Measurements from ENCODE around the gene CAPN5. TPM values are rescaled to one million over a fixed set of nuclear protein-coding genes. Genes with fewer than 3 reads are reported as not detected.

Gene CAPN5
- total and polyA plus RNA-seq, 4 experiments from 2014 or later: 1.4 to 2.6 (median 1.7) TPM

- Mint-ChIP-seq H3K27ac (no peak overlapping the region), H3K27me3 (peaks cover 28 to 43% of the 10 kb centered on the region in 2 donors), H3K4me3 (peak overlapping the region in 1 of 8 donors; percentile 39), H3K4me1 (peaks cover 6 to 18% (median 12%) of the 10 kb centered on the region in 4 donors), H3K9me3 (no peaks in the 10 kb centered on the region), H3K36me3 (no peaks in the 10 kb centered on the region)
- H3K4me3 ChIP-seq (ENCODE audit: low read length in 2 of 2): no peak overlapping the region
- intact Hi-C loops (cut with micrococcal nuclease): no loop called here
- H3K36me3 ChIP-seq (ENCODE audit: insufficient read depth, low read length): no peaks in the 10 kb centered on the region
- ChIA-PET CTCF (ENCODE audit: partially characterized antibody) (no interaction called here), POLR2A (ENCODE audit: partially characterized antibody) (no interaction called here)
- no peak overlapping the region for H3K27ac ChIP-seq (ENCODE audit: low read depth, low read length)
- no peaks in the 10 kb centered on the region for H3K4me1 ChIP-seq (ENCODE audit: insufficient read depth, low read length)
- no peaks in the 10 kb centered on the region for H3K9me3 ChIP-seq (ENCODE audit: control insufficient read depth in 1 of 2, low read length in 2 of 2)
- DNase-seq: no peak
- no peaks in the 10 kb centered on the region for H3K27me3 ChIP-seq (ENCODE audit: insufficient read depth, low read length)
Observed at GRCh38 chr11:77037057-77037456, 29.7 kb upstream of the CAPN5 start.

DNA sequence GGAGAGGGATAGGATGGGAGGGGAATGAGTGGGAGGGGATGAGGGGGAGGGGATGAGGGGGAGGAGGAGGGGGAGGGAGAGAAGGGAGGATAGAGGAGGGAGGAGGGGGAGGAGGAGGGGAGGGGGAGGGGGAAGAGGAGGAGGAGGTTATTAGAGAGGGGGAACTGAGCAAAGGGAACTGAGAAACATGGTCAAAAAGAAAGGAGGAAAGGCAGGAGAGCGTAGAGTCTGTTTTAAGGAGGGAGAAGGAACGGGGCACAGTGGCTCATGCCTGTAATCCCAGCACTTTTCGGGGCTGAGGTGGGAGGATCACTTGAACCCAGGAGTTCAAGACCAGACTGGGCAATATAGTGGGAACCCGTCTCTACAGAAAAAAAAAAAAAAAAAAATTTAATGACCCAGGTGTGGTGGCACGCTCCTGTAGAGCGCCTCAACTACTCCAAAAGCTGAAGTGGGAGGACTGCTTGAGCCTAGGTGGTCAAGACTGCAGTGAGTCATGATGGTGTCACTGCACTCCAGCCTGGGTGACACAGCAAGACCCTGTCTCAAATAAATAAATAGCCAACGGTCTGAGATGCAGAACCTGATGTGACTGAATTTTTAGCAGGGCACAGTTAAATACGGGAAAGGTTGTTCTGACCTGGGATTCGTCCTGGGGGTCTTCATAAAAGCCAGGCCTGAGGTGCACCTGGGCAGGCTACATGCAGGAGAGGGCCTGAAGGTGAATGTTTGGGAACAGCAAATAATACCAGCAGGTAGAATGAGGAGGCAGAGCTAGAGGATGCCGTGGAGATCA, 28.5 kb upstream of the CAPN5 start:
- Mint-ChIP-seq H3K9me3 (no peaks in the 10 kb centered on the region), H3K36me3 (no peaks in the 10 kb centered on the region), H3K4me3 (peak overlapping the region in 4 of 8 donors; percentile 44 to 77 (median 63)), H3K27me3 (peaks cover 33 to 43% of the 10 kb centered on the region in 2 donors), H3K27ac (peak overlapping the region in 1 of 7 donors; percentile 11), H3K4me1 (peaks cover 6 to 18% (median 12%) of the 10 kb centered on the region in 4 donors)
- Histone ChIP-seq H3K4me1 (ENCODE audit: insufficient read depth, low read length) (no peaks in the 10 kb centered on the region), H3K9me3 (ENCODE audit: control insufficient read depth in 1 of 2, low read length in 2 of 2) (no peaks in the 10 kb centered on the region), H3K36me3 (ENCODE audit: insufficient read depth, low read length) (no peaks in the 10 kb centered on the region), H3K27me3 (ENCODE audit: insufficient read depth, low read length) (no peaks in the 10 kb centered on the region), H3K27ac (ENCODE audit: low read depth, low read length) (no peak overlapping the region), H3K4me3 (ENCODE audit: low read length in 2 of 2) (no peak overlapping the region)
- POLR2A ChIA-PET (ENCODE audit: partially characterized antibody): no interaction called here
- intact Hi-C loops (cut with micrococcal nuclease): no loop called here
- CTCF ChIA-PET (ENCODE audit: partially characterized antibody): interaction anchor here (3.5 kb wide), 1 partner anchor 53 kb away, joined by 14 read pairs; no protein-coding TSS in a partner anchor
- DNase-seq: no peak

GRCh38 chr11:77038825-77039326, 27.9 kb upstream of the CAPN5 start:
- Histone ChIP-seq H3K36me3 (ENCODE audit: insufficient read depth, low read length) (no peaks in the 10 kb centered on the region), H3K4me3 (ENCODE audit: low read length in 2 of 2) (no peak overlapping the region), H3K27ac (ENCODE audit: low read depth, low read length) (no peak overlapping the region), H3K4me1 (ENCODE audit: insufficient read depth, low read length) (no peaks in the 10 kb centered on the region), H3K27me3 (ENCODE audit: insufficient read depth, low read length) (no peaks in the 10 kb centered on the region), H3K9me3 (ENCODE audit: control insufficient read depth in 1 of 2, low read length in 2 of 2) (no peaks in the 10 kb centered on the region)
- Mint-ChIP-seq H3K4me3 (peak overlapping the region in 7 of 8 donors; percentile 44 to 77 (median 59)), H3K27ac (no peak overlapping the region), H3K4me1 (peaks cover 6 to 18% (median 12%) of the 10 kb centered on the region in 4 donors), H3K27me3 (peaks cover 33 to 43% of the 10 kb centered on the region in 2 donors), H3K9me3 (no peaks in the 10 kb centered on the region), H3K36me3 (no peaks in the 10 kb centered on the region)
- ChIA-PET POLR2A (ENCODE audit: partially characterized antibody) (no interaction called here), CTCF (ENCODE audit: partially characterized antibody) (interaction anchor here (1.3 to 3.5 kb wide), 2 partner anchors 53 to 119 kb away, joined by 3 to 14 read pairs; no protein-coding TSS in a partner anchor)
- DNase-seq: no peak
- intact Hi-C loops (cut with micrococcal nuclease): no loop called here

- no peak overlapping the region for H3K27ac Mint-ChIP-seq
- ChIA-PET POLR2A (ENCODE audit: partially characterized antibody) (no interaction called here), CTCF (ENCODE audit: partially characterized antibody) (interaction anchor here (1.3 to 3.5 kb wide), 2 partner anchors 52 to 120 kb away, joined by 3 to 14 read pairs; no protein-coding TSS in a partner anchor)
- Histone ChIP-seq H3K4me1 (ENCODE audit: insufficient read depth, low read length) (no peaks in the 10 kb centered on the region), H3K4me3 (ENCODE audit: low read length in 2 of 2) (no peak overlapping the region), H3K27me3 (ENCODE audit: insufficient read depth, low read length) (no peaks in the 10 kb centered on the region), H3K9me3 (ENCODE audit: control insufficient read depth in 1 of 2, low read length in 2 of 2) (no peaks in the 10 kb centered on the region), H3K36me3 (ENCODE audit: insufficient read depth, low read length) (no peaks in the 10 kb centered on the region), H3K27ac (ENCODE audit: low read depth, low read length) (no peak overlapping the region)
- intact Hi-C loops (cut with micrococcal nuclease): no loop called here
- H3K36me3 Mint-ChIP-seq: no peaks in the 10 kb centered on the region
- H3K9me3 Mint-ChIP-seq: peaks cover 0 to 1% (median 0%) of the 10 kb centered on the region in 8 donors
- peak overlapping the region in 3 of 8 donors; percentile 17 to 59 (median 48) for H3K4me3 Mint-ChIP-seq
- H3K4me1 Mint-ChIP-seq: peaks cover 6 to 18% (median 12%) of the 10 kb centered on the region in 4 donors
- H3K27me3 Mint-ChIP-seq: peaks cover 33 to 46% of the 10 kb centered on the region in 2 donors
- peak in 3 of 5 donors; percentile 5 to 23 (median 8) for DNase-seq
Observed at GRCh38 chr11:77039491-77040400, 27.0 kb upstream of the CAPN5 start.

DNA sequence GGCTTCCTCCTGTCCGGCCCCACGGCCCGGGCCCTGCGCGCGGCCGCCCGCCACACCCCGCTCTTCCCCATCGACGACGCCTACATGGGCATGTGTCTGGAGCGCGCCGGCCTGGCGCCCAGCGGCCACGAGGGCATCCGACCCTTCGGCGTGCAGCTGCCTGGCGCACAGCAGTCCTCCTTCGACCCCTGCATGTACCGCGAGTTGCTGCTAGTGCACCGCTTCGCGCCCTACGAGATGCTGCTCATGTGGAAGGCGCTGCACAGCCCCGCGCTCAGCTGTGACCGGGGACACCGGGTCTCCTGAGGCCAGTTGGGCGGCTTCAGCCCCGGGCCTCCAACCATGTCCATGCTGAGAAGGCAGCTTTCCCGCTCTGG, 26.4 kb upstream of the CAPN5 start:
- CTCF ChIA-PET (ENCODE audit: partially characterized antibody): interaction anchor here (3.5 kb wide), 1 partner anchor 51 kb away, joined by 14 read pairs; no protein-coding TSS in a partner anchor
- intact Hi-C loops (cut with micrococcal nuclease): no loop called here

GRCh38 chr11:77040889-77041288, 25.9 kb upstream of the CAPN5 start:
- Histone ChIP-seq H3K27ac (ENCODE audit: low read depth, low read length) (no peak overlapping the region), H3K4me3 (ENCODE audit: low read length in 2 of 2) (no peak overlapping the region), H3K27me3 (ENCODE audit: insufficient read depth, low read length) (no peaks in the 10 kb centered on the region), H3K9me3 (ENCODE audit: control insufficient read depth in 1 of 2, low read length in 2 of 2) (no peaks in the 10 kb centered on the region), H3K4me1 (ENCODE audit: insufficient read depth, low read length) (peaks cover 3% of the 10 kb centered on the region), H3K36me3 (ENCODE audit: insufficient read depth, low read length) (no peaks in the 10 kb centered on the region)
- H3K27me3 Mint-ChIP-seq: peaks cover 31 to 40% of the 10 kb centered on the region in 2 donors
- no peaks in the 10 kb centered on the region for H3K36me3 Mint-ChIP-seq
- H3K4me3 Mint-ChIP-seq: peak overlapping the region in 3 of 8 donors; percentile 20 to 52 (median 22)
- no peak for DNase-seq
- peaks cover 6 to 18% (median 12%) of the 10 kb centered on the region in 4 donors for H3K4me1 Mint-ChIP-seq
- CTCF ChIA-PET (ENCODE audit: partially characterized antibody): interaction anchor here (3.5 kb wide), 1 partner anchor 51 kb away, joined by 14 read pairs; no protein-coding TSS in a partner anchor
- intact Hi-C loops (cut with micrococcal nuclease): no loop called here
- POLR2A ChIA-PET (ENCODE audit: partially characterized antibody): no interaction called here
- peaks cover 0 to 1% (median 0%) of the 10 kb centered on the region in 8 donors for H3K9me3 Mint-ChIP-seq
- H3K27ac Mint-ChIP-seq: peak overlapping the region in 1 of 7 donors; percentile 23

More for the DNA sequence above, 26.4 kb upstream of the CAPN5 start:
- Histone ChIP-seq H3K27me3 (ENCODE audit: insufficient read depth, low read length) (no peaks in the 10 kb centered on the region), H3K4me3 (ENCODE audit: low read length in 2 of 2) (no peak overlapping the region), H3K36me3 (ENCODE audit: insufficient read depth, low read length) (no peaks in the 10 kb centered on the region), H3K4me1 (ENCODE audit: insufficient read depth, low read length) (no peaks in the 10 kb centered on the region), H3K9me3 (ENCODE audit: control insufficient read depth in 1 of 2, low read length in 2 of 2) (no peaks in the 10 kb centered on the region), H3K27ac (ENCODE audit: low read depth, low read length) (no peak overlapping the region)
- DNase-seq: no peak
- H3K27ac Mint-ChIP-seq: no peak overlapping the region
- no peaks in the 10 kb centered on the region for H3K36me3 Mint-ChIP-seq
- H3K4me1 Mint-ChIP-seq: peaks cover 6 to 18% (median 12%) of the 10 kb centered on the region in 4 donors
- peaks cover 31 to 41% of the 10 kb centered on the region in 2 donors for H3K27me3 Mint-ChIP-seq
- peak overlapping the region in 2 of 8 donors; percentile 22 to 52 for H3K4me3 Mint-ChIP-seq
- peaks cover 0 to 1% (median 0%) of the 10 kb centered on the region in 8 donors for H3K9me3 Mint-ChIP-seq
- POLR2A ChIA-PET (ENCODE audit: partially characterized antibody): no interaction called here
